Liver (tissue), 9 donors: Measurements from ENCODE around the gene UBXN11. TPM values are rescaled to one million over a fixed set of nuclear protein-coding genes. Genes with fewer than 3 reads are reported as not detected.

Experiments
- DNase-seq: peaks from one replicate; pipeline ENCODE4 v3.0.0-alpha.2; 2017; ENCODE audit warnings: low spot score
- H3K27ac ChIP-seq, 2 donors: one replicate each; pipeline ENCODE4 v1.7.0; 2013; ENCODE audit warnings: inconsistent platforms in 2 of 2, low read length in 2 of 2, control low read depth in 1 of 2, low read depth in 1 of 2, mild to moderate bottlenecking in 1 of 2
- H3K27me3 ChIP-seq, 4 donors: one replicate each; pipeline versions ENCODE4 v1.6.1 to v1.7.0; 2013; ENCODE audit warnings: low read length in 3 of 4, inconsistent platforms in 1 of 4, mild to moderate bottlenecking in 1 of 4, moderate library complexity in 1 of 4; ENCODE audit not compliant: control insufficient read depth in 4 of 4, insufficient read depth in 4 of 4
- H3K36me3 ChIP-seq, 4 donors: one replicate each; pipeline versions ENCODE4 v1.6.1 to v1.7.0; 2013; ENCODE audit warnings: low read length in 3 of 4, mild to moderate bottlenecking in 3 of 4, low read depth in 1 of 4, moderate library complexity in 1 of 4; ENCODE audit not compliant: control insufficient read depth in 4 of 4, insufficient read depth in 3 of 4
- H3K4me1 ChIP-seq, 4 donors: one replicate each; pipeline versions ENCODE4 v1.6.1 to v1.7.0; 2013; ENCODE audit warnings: low read length in 3 of 4, mild to moderate bottlenecking in 3 of 4, moderate library complexity in 1 of 4; ENCODE audit not compliant: control insufficient read depth in 4 of 4, insufficient read depth in 4 of 4
- H3K4me3 ChIP-seq, 3 donors: one replicate each; pipeline versions ENCODE4 v1.6.1 to v1.7.0; 2013; ENCODE audit warnings: low read length in 3 of 3, control low read depth in 1 of 3, low read depth in 1 of 3, mild to moderate bottlenecking in 1 of 3
- H3K9ac ChIP-seq, 2 donors: one replicate each; pipeline ENCODE4 v1.7.0; 2013; ENCODE audit warnings: low read length in 2 of 2, mild to moderate bottlenecking in 2 of 2, moderate library complexity in 2 of 2, control low read depth in 1 of 2, low read depth in 1 of 2
- H3K9me3 ChIP-seq, 4 donors: one replicate each; pipeline versions ENCODE4 v1.6.1 to v1.7.0; 2013; ENCODE audit warnings: low read length in 3 of 4; ENCODE audit not compliant: control insufficient read depth in 4 of 4
- EGR1 ChIP-seq, 2 donors: IDR thresholded peaks; 2 replicates each; pipeline ENCODE4 v1.6.1; 2016 to 2018; ENCODE audit warnings: antibody characterized with exemption in 2 of 2, low read depth in 2 of 2
- FOXA1 ChIP-seq: IDR thresholded peaks from 2 replicates; pipeline ENCODE4 v1.6.1; 2016; ENCODE audit warnings: antibody characterized with exemption
- FOXA2 ChIP-seq: IDR thresholded peaks from 2 replicates; pipeline ENCODE4 v1.6.1; 2016; ENCODE audit warnings: antibody characterized with exemption
- GABPA ChIP-seq, 2 donors: IDR thresholded peaks in 1 of 2; conservative IDR thresholded peaks in 1 of 2; 2 replicates each; pipeline ENCODE4 v1.6.1; 2016; ENCODE audit warnings: antibody characterized with exemption in 2 of 2, mild to moderate bottlenecking in 1 of 2, moderate library complexity in 1 of 2
- HNF4A ChIP-seq, 2 donors: conservative IDR thresholded peaks; 2 replicates each; pipeline ENCODE4 v1.6.1; 2016; ENCODE audit warnings: antibody characterized with exemption in 2 of 2, mild to moderate bottlenecking in 2 of 2
- HNF4G ChIP-seq: IDR thresholded peaks from 2 replicates; pipeline ENCODE4 v1.6.1; 2016; ENCODE audit warnings: antibody characterized with exemption
- NR2F2 ChIP-seq: IDR thresholded peaks from 2 replicates; pipeline ENCODE4 v1.6.1; 2016; ENCODE audit warnings: antibody characterized with exemption
- RAD21 ChIP-seq, 2 donors: IDR thresholded peaks; 2 replicates each; pipeline ENCODE4 v1.6.1; 2016; ENCODE audit warnings: antibody characterized with exemption in 2 of 2, mild to moderate bottlenecking in 2 of 2
- RXRA ChIP-seq, 2 donors: IDR thresholded peaks; 2 replicates each; pipeline ENCODE4 v1.6.1; 2017 to 2018; ENCODE audit warnings: antibody characterized with exemption in 2 of 2, mild to moderate bottlenecking in 1 of 2
- SP1 ChIP-seq: IDR thresholded peaks from 2 replicates; pipeline ENCODE4 v1.6.1; 2018; ENCODE audit warnings: antibody characterized with exemption, mild to moderate bottlenecking
- YY1 ChIP-seq: IDR thresholded peaks from 2 replicates; pipeline ENCODE4 v1.6.1; 2016; ENCODE audit warnings: antibody characterized with exemption, mild to moderate bottlenecking
- WGBS: extraction: QIAGEN DNeasy Blood & Tissue Kit; methylation state at CpG from one replicate; pipeline ENCODE4 v1.1.7; 2013; 5-methylcytosine and 5-hydroxymethylcytosine counted together
- polyA plus RNA-seq, 2 donors: library from polyadenylated mRNA; stranded (reverse) in 1 of 2; unstranded in 1 of 2; fragments of 200-250 nt in 1 of 2; fragments of >200 nt in 1 of 2; fragmentation: Nextera tagmentation in 1 of 2; extraction: Ambion mirVana in 1 of 2; gene quantifications; one replicate each; pipeline versions ENCODE4 v1.2.1 to v1.2.3, GENCODE V29; 2013 to 2015
- total RNA-seq, 2 donors: library from RNA; depleted of rRNA; stranded (reverse); fragments of >200 nt; gene quantifications; one replicate each; pipeline ENCODE4 v1.2.3, GENCODE V29; 2014
- TF ChIP-seq, protein P1 (sequence below): fragments of 150-350 bp; IDR thresholded peaks from 2 replicates; pipeline ENCODE4 v1.5.1; 2017; ENCODE audit warnings: improper control_type of control experiment, low read depth, low read length; ENCODE audit not compliant: missing input control
- TF ChIP-seq, protein P2 (sequence below): IDR thresholded peaks from 2 replicates; pipeline ENCODE4 v1.6.1; 2016; ENCODE audit warnings: antibody characterized with exemption
- TF ChIP-seq, protein P3 (sequence below): IDR thresholded peaks from 2 replicates; pipeline ENCODE4 v1.6.1; 2016; ENCODE audit warnings: antibody characterized with exemption
- TF ChIP-seq, protein P4 (sequence below): IDR thresholded peaks from 2 replicates; pipeline ENCODE4 v1.6.1; 2016; ENCODE audit warnings: antibody characterized with exemption, mild to moderate bottlenecking
- TF ChIP-seq, protein P5 (sequence below): IDR thresholded peaks from 2 replicates; pipeline ENCODE4 v1.6.1; 2016; ENCODE audit warnings: antibody characterized with exemption
- donor health status: healthy.
- donor health status: healthy.
- donor health status: healthy.
- donor health status: healthy.
- donor health status: healthy.

Gene UBXN11
- total and polyA plus RNA-seq, 4 donors: 3.0 to 9.5 (median 7.3) TPM

DNA sequence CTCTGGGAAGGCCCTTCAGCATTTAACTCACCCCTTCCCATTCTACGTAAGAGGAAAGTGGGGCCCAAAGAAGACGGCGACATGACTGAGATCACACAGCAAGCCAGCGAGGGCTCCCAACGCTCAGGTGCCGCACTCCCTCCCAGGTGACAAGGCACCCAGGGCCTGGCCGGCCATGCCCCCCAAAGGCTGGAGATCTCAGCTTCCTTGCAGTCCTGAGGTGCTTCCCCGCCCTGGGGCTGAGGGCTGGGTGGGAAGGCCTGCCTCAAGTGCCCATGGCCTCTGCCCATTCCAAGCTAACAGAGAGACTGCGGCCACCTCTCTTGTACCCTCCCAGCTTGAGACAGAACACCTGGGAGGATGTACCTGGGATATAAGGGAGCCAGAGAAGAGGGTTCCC lies 48.5 kb upstream of the UBXN11 start (continued):
- TF ChIP-seq, protein P1, sequence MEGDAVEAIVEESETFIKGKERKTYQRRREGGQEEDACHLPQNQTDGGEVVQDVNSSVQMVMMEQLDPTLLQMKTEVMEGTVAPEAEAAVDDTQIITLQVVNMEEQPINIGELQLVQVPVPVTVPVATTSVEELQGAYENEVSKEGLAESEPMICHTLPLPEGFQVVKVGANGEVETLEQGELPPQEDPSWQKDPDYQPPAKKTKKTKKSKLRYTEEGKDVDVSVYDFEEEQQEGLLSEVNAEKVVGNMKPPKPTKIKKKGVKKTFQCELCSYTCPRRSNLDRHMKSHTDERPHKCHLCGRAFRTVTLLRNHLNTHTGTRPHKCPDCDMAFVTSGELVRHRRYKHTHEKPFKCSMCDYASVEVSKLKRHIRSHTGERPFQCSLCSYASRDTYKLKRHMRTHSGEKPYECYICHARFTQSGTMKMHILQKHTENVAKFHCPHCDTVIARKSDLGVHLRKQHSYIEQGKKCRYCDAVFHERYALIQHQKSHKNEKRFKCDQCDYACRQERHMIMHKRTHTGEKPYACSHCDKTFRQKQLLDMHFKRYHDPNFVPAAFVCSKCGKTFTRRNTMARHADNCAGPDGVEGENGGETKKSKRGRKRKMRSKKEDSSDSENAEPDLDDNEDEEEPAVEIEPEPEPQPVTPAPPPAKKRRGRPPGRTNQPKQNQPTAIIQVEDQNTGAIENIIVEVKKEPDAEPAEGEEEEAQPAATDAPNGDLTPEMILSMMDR: no peak
- no peak for TF ChIP-seq YY1
- TF ChIP-seq HNF4G: no peak
- TF ChIP-seq, protein P2, sequence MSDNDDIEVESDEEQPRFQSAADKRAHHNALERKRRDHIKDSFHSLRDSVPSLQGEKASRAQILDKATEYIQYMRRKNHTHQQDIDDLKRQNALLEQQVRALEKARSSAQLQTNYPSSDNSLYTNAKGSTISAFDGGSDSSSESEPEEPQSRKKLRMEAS: no peak
- TF ChIP-seq RXRA (IDR thresholded peaks at IDR 0.05): no peak
- TF ChIP-seq, protein P3, sequence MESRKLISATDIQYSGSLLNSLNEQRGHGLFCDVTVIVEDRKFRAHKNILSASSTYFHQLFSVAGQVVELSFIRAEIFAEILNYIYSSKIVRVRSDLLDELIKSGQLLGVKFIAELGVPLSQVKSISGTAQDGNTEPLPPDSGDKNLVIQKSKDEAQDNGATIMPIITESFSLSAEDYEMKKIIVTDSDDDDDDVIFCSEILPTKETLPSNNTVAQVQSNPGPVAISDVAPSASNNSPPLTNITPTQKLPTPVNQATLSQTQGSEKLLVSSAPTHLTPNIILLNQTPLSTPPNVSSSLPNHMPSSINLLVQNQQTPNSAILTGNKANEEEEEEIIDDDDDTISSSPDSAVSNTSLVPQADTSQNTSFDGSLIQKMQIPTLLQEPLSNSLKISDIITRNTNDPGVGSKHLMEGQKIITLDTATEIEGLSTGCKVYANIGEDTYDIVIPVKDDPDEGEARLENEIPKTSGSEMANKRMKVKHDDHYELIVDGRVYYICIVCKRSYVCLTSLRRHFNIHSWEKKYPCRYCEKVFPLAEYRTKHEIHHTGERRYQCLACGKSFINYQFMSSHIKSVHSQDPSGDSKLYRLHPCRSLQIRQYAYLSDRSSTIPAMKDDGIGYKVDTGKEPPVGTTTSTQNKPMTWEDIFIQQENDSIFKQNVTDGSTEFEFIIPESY: no peak
- no peak for TF ChIP-seq RAD21 (IDR thresholded peaks at IDR 0.05)
- no peak for TF ChIP-seq FOXA1

DNA sequence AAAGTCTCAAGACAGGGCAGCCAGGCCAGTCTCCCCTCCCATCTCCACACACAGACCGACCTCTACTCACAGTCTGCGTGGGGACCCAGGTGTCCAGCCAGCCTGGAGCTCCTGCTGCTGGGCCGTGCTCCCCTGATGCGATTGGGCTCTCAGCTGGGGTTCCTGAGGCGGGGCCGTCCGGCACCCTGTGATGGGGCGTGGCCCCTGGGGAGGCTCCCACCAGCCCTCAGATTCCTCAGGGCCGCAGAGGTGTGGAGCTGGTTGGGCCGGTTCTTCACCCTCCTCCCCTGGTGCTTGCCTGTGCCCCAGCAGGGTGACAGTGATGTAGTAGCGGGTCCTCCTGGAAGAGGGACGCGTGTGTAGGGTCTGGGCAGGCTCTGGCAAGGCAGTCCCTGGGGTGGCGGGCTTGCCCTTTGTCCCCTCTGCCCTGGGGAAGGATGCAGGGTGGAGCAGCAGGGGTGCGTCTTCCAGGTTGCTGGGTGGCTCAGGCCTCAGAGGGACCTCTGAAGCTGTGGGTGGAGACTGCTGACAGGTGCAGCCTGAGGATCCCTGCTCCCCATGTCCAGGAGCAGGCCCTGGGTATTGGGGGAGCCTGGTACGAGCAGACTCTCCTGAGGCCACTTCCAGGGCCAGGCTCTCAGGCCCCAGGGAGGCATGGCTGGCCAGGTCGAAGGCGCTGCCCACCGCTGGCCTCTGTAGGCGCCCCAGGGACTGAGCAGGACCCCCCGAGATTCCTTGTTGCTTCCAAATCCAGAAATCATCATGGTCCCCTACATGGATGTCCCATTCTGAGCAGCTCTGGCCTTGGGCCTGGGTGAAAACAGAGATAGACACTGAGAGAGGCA lies 47.8 kb upstream of the UBXN11 start, which contains the start of gene CRYBG2:
Gene CRYBG2 (minus strand): TSS at position 155 of the 845 bp plus-strand sequence. CDS start 7,473 bp downstream, outside the sequence.
- Histone ChIP-seq H3K27me3 (no peaks in the 10 kb centered on the region), H3K9me3 (no peaks in the 10 kb centered on the region), H3K36me3 (no peaks in the 10 kb centered on the region), H3K4me3 (no peak within 1 kb of the TSS), H3K27ac (no peak within 1 kb of the TSS), H3K9ac (no peak within 1 kb of the TSS), H3K4me1 (peaks cover 0 to 7% (median 4%) of the 10 kb centered on the region in 4 donors)
- no peak for TF ChIP-seq HNF4A (conservative IDR thresholded peaks at IDR 0.05)
- TF ChIP-seq FOXA1: no peak
- no peak for TF ChIP-seq SP1
- TF ChIP-seq HNF4G: no peak
- TF ChIP-seq, protein P4, sequence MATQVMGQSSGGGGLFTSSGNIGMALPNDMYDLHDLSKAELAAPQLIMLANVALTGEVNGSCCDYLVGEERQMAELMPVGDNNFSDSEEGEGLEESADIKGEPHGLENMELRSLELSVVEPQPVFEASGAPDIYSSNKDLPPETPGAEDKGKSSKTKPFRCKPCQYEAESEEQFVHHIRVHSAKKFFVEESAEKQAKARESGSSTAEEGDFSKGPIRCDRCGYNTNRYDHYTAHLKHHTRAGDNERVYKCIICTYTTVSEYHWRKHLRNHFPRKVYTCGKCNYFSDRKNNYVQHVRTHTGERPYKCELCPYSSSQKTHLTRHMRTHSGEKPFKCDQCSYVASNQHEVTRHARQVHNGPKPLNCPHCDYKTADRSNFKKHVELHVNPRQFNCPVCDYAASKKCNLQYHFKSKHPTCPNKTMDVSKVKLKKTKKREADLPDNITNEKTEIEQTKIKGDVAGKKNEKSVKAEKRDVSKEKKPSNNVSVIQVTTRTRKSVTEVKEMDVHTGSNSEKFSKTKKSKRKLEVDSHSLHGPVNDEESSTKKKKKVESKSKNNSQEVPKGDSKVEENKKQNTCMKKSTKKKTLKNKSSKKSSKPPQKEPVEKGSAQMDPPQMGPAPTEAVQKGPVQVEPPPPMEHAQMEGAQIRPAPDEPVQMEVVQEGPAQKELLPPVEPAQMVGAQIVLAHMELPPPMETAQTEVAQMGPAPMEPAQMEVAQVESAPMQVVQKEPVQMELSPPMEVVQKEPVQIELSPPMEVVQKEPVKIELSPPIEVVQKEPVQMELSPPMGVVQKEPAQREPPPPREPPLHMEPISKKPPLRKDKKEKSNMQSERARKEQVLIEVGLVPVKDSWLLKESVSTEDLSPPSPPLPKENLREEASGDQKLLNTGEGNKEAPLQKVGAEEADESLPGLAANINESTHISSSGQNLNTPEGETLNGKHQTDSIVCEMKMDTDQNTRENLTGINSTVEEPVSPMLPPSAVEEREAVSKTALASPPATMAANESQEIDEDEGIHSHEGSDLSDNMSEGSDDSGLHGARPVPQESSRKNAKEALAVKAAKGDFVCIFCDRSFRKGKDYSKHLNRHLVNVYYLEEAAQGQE: no peak
- TF ChIP-seq RAD21 (IDR thresholded peaks at IDR 0.05): no peak
- TF ChIP-seq YY1: no peak
- TF ChIP-seq, protein P3: no peak
- TF ChIP-seq, protein P2: no peak
- no peak for TF ChIP-seq NR2F2
- TF ChIP-seq, protein P1: no peak
- no peak for TF ChIP-seq FOXA2
- TF ChIP-seq GABPA (IDR thresholded peaks at IDR 0.05 in 1 of 2, conservative IDR thresholded peaks at IDR 0.05 in 1 of 2): no peak
- no peak for TF ChIP-seq RXRA (IDR thresholded peaks at IDR 0.05)
- TF ChIP-seq, protein P5, sequence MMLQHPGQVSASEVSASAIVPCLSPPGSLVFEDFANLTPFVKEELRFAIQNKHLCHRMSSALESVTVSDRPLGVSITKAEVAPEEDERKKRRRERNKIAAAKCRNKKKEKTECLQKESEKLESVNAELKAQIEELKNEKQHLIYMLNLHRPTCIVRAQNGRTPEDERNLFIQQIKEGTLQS: no peak
- TF ChIP-seq EGR1 (IDR thresholded peaks at IDR 0.05; ENCODE audit: low read depth in 2 of 2): no peak
- no peak for DNase-seq
- 85% methylated on average over 21 of the region's 21 CpGs for WGBS
